Activated CD8-positive, alpha-beta memory T cell treated with anti-CD3 and anti-CD28 coated beads for 36 hours (primary cell): ENCODE data around the gene NUDT16L1. TPM values are rescaled to one million over a fixed set of nuclear protein-coding genes. Genes with fewer than 3 reads are reported as not detected.

ENCODE experiments used
- CTCF ChIA-PET: fragments of 350-600 bp; sonication (Branson Sonifier 250); formaldehyde crosslinking; loops from one replicate; lab custom pipeline; 2021; ENCODE audit warnings: antibody characterized with exemption; lab: Charles Lee
- POLR2A ChIA-PET: fragments of 350-600 bp; sonication (Branson Sonifier 250); formaldehyde crosslinking; loops from one replicate; lab custom pipeline; 2021; ENCODE audit warnings: antibody characterized with exemption; lab: Charles Lee
- total RNA-seq, 2 experiments: library from RNA; stranded (reverse); gene quantifications; one replicate each; pipeline ENCODE4 v1.2.3, GENCODE V29; 2021

Gene NUDT16L1
- total RNA-seq, 2 experiments from 2014 or later: 34.0 to 34.4 TPM

DNA sequence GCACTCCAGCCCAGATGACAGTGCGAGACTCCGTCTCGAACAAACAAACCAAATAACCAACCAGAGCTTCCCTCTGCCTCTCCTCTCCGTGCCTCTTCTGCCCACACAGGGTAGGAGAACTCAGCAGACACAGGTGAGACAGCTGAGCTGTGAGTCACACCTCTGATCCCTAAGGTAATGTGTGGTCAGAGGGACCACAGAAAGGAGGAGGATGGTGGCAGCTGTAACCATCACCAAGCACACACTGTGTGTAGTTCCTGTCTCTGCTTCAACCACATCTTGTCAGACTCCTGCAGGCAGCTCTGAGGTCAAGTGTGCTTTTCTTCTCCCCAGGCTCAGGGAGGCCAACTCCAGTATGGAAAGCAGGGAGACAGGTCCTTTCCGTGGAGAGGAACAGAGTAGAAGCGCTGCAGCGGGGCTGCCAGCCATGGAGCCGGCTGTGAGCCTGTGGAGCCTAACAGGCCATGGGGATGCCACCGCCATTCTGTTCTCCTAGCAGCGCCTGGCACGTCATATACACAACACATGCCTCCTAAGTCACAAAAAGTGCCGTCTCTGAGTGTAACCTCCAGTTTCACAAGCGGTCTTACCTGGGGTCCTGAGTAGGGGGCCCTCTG is 7.1 kb downstream of the NUDT16L1 start:
- ChIA-PET CTCF (no interaction called here), POLR2A (interaction anchor here (0.8 kb wide), 1 partner anchor 34 kb away, joined by 3 read pairs; the partner anchor contains the start of genes ANKS3 and DNAAF8)

DNA sequence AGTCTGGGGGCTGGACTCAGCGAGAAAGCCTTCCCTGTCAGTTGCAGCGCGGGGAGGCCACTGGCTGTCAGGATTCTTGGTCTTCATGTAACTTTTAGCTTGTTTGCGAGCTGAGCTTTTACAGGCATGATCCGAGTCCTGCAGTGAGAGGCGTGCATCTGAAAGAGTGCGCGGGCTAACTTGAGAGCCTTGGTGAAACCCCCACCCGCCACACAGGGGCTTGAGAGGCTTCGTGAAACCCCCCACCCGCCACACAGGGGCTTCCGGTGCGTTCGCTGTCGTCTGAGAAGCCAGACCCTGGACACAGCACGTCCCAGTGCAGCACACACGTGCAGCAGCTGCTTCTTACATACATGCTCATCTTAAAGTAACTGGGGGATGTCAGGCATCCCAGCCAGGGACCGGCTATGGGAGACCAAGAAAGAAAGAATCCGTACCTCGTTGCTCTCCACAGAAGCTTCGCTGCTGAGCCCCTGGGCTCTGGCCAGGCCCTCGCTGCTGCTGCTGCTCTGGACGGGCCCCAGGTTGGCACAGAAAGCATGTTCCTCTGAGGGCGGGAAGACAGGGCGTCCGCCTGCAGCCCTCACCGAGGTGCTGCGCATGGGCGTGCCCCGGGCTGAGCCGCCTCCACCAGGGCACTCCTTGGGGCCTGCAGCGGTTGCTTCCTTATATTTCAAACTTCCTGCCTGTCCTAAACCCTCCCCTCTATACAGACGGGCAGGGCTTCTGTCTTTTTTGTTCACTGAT is 7.8 kb downstream of the NUDT16L1 start:
- ChIA-PET CTCF (no interaction called here), POLR2A (no interaction called here)

DNA sequence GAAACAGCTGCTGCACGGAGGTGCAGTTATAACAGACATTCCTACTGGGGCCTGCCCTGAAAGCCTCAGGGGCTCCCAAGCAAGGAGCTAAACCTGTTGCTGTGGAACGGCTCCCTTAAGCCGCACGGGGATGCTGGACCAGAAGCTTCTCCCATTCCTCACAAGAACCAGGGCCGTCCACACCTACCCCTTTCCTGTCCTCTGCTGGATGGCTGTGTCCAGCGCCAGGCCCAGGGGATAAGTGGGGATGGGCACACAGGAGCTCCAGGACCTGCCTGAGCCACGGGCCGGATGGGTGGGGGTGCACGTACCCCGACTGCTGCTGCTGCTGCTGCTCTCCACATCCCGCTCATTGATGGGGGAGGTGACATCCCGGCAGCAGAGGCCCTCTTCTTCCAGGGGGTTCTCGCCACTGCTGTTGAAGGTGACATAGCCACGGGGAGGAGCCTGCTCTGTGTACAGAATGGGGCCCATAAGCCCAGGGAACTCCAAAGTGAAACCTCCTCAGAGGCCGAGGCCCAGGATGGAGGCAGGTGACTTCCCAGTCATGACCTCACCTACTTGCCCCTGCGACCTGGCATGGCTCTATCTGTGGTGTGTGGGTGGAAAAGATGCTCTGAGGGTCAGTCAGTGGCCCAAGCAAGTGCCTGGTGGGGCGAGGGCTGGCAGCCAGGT is 8.6 kb downstream of the NUDT16L1 start:
- ChIA-PET CTCF (no interaction called here), POLR2A (no interaction called here)

DNA sequence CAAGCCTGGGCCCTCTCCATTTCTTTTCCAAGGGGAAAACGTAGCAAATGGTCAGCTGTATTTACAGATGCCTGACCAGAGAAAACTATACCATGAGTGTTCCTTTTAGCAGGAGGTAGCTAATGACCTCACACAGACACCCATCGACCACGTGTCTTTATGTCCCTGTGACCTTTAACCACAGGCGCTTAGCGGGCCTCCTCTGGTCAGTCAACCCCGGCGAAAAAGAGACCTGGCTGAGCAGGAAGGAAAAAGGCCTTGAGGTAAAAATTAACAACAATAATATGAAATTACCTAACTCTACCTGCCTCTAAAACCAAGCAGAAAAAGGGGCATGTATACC is 9.1 kb downstream of the NUDT16L1 start:
- CTCF ChIA-PET: interaction anchor here (0.5 kb wide), 1 partner anchor 139 kb away, joined by 4 read pairs; no protein-coding TSS in a partner anchor
- POLR2A ChIA-PET: no interaction called here

DNA sequence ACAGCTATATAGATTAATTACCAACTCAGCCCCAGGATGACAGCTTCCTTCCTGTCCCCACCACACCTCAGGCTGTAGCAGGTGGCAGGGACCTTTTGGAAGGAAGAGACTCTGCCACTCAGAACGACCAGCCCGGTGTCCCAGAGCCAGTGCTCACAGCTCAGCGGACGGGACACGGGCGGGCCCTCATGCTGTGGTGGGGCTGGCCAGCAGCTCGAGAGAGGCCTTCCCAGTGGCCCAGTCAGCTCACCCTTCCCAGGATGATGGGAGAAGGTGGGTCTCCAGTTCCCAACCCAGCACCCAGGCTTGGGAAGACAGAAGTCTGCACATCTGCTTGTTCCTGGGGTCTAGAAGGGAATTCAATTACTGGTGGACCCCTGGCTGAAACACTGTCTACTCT is 10.5 kb downstream of the NUDT16L1 start:
- POLR2A ChIA-PET: interaction anchor here (1.0 kb wide), 1 partner anchor 11 kb away, joined by 4 read pairs; the partner anchor contains the start of gene NUDT16L1
- CTCF ChIA-PET: no interaction called here

DNA sequence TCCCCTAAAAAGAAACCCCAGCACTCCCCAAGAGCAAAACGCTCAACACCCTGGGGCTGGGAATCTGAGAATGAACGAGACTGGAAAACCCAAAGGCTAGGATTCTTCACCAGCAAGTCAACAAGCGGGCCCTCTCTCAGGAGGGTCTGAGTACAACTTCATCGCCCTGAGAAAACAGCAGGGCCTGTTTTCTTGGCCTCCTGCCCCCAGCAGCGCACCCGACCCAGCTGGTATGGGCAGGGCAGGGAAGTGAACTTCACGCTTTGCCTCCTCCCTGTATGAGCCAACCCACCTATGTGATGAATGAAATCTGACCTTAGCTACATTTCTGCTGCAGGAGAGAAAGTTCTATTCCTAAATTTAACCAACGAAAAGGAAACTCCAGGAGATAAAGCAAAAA is 11.1 kb downstream of the NUDT16L1 start:
- CTCF ChIA-PET: interaction anchor here (1.2 kb wide), 1 partner anchor 20 kb away, joined by 3 read pairs; no protein-coding TSS in a partner anchor
- POLR2A ChIA-PET: no interaction called here

DNA sequence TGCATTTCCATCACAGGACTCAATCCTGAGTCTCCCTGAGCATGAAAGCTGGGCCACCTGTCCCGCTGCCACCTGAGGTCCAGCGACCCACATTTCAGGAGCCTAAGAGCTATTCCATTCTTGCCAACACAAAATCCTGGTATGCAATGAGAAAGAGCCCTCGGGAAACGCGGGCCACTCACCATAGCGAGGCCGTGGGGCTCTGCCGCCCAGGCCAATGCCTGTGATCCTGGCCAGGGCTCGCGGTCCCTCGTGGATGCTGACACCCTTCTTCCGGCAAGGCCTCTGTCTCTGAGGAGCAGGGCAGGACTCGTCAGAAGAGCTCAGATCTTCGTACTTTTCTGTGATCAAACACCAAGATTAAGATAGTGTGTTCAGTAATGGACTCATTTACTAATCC is 11.6 kb downstream of the NUDT16L1 start:
- CTCF ChIA-PET: interaction anchor here (1.2 kb wide), 1 partner anchor 20 kb away, joined by 3 read pairs; no protein-coding TSS in a partner anchor
- POLR2A ChIA-PET: no interaction called here

DNA sequence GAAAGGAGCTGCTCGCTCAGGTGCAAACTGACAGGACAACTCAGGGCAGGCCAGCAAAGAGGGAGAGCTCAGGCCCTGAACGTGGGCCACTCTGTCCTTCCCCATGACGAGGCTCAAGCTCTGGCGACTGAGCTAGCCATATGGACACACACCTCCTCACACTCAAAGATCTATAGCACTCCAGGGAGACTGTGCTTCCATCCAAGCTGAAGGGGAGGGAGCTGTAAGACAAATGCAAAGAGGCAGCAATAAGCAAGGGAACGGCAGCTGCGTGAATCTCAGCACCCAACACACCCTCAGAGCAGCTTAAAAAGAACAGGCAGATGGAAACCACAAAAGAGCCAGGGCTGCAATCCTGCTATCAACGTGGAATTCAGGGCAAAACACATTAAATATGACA is 13.5 kb downstream of the NUDT16L1 start:
- CTCF ChIA-PET: interaction anchor here (0.7 kb wide), 1 partner anchor 19 kb away, joined by 3 read pairs; no protein-coding TSS in a partner anchor
- POLR2A ChIA-PET: interaction anchor here (1.1 kb wide), 1 partner anchor 12 kb away, joined by 6 read pairs; no protein-coding TSS in a partner anchor

DNA sequence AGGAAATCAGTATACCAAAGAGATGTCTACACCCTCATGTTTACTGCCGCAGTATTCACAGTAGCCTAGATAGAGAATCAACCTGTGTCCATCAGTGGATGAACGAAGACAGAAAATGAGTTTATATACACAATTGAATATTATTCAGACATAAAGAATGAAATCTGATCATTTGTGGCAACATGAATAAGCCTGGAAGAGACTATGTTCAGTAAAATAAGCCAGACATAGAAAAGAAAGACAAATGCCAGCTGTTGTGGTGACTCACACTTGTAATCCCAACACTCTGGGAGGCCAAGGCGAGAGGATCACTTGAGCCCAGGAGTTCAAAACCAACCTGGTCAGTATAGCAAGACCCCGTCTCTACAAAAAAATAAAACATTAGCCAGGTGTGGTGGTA is 16.1 kb downstream of the NUDT16L1 start:
- ChIA-PET POLR2A (no interaction called here), CTCF (no interaction called here)

DNA sequence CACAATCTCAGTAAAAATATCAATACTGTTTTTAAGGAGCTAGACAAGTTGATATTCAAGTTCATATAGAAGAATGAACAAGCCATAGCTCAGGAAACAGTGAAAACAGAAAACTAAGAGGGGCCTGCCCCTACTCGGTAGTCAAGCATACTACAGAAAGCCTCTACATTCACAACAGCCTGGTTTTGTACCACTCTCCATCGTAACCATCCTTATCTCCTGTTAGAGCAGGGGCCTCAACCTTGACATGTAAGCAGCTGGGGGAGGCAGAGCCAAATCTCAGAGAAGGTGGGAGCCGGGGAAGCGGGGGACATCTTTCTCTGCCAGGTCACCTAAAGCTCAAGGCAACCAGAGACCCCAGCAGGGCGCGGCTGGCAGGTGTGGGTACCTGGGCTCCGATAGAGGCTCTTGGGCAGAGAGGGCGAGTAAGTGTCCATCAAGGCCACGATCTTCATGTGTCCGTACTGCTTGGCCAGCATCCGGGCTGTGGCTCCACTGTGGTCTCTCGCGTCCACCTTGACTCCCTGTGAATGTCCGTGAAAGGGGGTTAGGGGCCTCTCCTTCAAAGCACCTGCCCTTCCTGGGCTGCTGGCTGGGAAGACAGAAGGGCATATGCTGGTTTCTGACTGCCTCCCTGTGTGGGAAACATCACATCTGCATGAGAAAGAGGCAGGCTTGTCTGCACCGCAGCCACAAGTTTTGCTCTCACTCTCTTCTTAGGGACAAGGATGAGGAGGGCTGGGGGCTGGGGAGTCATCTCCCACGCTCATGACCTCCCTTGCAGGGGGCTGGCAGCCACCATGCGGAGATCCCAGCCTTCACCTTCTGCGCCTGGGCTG is 20.5 kb downstream of the NUDT16L1 start:
- CTCF ChIA-PET: interaction anchor here (0.6 kb wide), 1 partner anchor 183 kb away, joined by 4 read pairs; no protein-coding TSS in a partner anchor

DNA sequence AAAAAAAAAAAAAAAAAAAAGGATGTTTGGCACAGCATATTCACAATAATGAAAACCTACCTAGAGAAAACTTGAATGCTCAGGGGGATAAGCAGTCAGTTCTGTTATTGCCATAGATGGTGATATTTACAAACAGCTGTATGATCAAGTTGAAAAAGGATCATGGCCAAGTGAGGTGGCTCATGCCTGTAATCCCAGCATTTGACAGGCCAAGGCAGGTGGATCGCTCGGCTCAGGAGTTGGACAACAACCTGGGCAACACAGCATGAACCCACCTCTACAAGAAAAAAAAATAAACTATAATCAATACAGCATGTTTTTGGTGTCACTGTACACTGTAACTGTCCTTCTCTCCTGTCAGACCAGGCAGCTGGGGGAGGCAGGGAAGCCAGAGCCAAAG is 21.6 kb downstream of the NUDT16L1 start:
- CTCF ChIA-PET: no interaction called here

More for the DNA sequence above, 20.5 kb downstream of the NUDT16L1 start:
- POLR2A ChIA-PET: no interaction called here

DNA sequence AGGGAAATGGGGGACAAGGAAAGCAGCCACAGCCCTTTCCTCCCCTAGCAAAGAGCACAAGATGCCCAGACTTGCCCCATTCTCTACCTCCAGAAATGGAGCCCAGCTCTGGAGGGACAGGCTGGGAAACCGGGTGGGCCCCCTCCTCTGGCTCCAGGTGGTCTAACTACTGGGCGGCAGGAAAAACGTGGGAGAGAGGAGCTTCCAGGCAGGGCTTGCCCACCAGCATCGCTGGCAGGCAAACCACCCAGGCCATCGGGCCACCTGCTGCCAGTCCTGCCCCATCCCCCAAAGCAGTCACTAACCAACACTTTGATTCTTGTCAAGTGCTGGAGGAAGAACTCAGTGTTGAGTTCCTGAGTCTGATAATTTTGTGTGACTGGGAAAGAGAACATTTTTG is 25.1 kb downstream of the NUDT16L1 start:
- ChIA-PET CTCF (no interaction called here), POLR2A (no interaction called here)

More for the DNA sequence above, 21.6 kb downstream of the NUDT16L1 start:
- POLR2A ChIA-PET: no interaction called here

DNA sequence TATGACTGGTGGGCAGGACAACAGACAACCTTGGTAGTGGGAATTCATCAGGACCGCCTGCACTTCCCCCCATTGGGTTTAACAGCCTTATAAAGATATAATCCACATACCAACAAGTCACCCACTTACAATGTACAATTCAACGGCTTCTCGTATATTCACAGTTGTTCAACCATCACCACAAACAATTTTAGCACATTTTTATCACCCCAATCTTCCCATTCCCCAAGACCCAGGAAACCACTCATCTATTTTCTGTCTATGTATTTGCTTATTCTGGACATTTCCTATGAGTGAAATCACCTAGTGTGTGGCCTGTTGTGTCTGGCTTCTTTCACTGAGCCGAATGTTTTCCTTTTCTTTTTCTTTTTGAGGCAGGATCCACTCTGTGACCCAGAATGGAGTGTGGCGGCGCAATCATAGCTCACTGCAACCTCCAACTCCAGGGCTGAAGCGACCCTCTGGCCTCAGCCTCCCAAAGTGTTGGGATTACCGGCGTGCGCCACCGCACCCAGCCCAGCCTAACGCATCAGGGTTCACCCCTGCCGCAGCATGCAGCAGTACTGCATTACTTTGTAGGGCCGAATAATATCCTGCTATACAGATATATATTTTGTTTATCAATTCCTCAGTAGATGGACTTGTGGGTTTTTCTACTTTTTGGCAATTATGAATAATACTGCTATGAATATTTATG is 29.9 kb downstream of the NUDT16L1 start:
- POLR2A ChIA-PET: no interaction called here
- CTCF ChIA-PET: interaction anchor here (0.6 kb wide), 1 partner anchor 16 kb away, joined by 3 read pairs; no protein-coding TSS in a partner anchor

DNA sequence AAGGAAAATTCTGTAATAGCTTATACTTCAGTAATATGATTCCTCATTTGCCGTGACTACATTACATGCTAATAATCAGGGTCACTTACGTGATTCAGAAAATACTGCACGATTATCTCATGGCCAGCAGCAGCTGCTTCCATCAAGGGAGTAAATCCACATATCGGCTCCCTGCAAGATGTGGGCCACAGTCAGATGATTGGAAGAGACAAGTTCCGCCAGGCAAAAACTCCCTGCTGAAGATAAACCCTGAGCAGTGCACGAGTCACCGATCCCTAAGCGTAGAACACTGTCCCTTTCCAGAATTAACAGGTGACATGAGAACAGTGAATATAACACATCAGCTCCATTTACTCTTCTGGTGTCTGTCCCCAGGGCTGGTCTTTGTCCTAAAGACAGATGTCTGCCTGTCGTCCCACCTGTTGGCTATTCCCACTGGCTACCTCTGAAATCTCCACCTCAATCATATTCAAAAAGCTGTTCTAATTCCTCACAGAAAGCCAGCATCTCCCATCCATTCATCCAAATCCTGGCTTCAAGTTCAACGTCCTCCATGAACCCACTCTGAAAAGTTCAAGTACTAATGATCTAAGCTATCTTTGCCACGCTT is 31.4 kb downstream of the NUDT16L1 start:
- CTCF ChIA-PET: interaction anchor here (0.7 kb wide), 1 partner anchor 12 kb away, joined by 3 read pairs; no protein-coding TSS in a partner anchor
- POLR2A ChIA-PET: no interaction called here

DNA sequence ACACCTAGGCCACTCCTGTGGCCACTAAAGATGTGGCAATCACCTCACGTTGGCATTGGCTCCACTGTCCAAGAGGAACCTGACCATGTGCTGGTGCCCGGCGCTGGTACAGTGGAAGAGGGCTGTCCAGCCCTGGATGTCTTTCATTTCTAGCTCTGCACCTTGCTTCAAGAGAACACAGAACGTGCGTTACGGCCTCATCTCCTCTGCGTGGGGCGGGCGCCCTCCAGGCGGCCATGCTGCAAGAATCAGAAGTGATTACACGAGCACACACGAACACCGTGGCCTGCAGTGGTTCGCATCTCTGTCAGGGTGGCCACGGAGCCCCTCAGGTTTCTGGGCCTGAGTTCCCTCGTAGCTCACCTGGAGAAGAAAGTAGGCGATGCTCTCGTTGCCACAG is 33.3 kb downstream of the NUDT16L1 start:
- POLR2A ChIA-PET: no interaction called here
- CTCF ChIA-PET: no interaction called here

DNA sequence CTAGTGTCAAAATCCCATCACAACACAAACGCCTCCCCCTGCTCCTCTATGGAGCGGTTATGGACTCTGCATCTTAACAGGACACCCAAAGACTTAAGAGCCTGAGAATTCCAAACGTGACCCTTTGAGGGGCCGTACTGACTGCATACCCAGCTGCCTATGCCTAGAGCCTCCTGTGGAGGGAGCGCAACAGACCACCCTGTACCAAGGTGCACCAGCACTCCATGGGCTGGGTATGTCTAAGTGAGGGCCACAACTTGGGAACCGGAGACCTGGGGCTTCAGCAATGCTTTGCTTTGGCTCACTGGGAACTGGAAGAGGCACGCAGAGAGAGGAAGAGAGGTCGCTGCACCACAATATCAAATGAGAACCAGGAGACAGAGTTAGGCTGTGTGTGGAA is 35.3 kb downstream of the NUDT16L1 start:
- POLR2A ChIA-PET: no interaction called here
- CTCF ChIA-PET: no interaction called here

DNA sequence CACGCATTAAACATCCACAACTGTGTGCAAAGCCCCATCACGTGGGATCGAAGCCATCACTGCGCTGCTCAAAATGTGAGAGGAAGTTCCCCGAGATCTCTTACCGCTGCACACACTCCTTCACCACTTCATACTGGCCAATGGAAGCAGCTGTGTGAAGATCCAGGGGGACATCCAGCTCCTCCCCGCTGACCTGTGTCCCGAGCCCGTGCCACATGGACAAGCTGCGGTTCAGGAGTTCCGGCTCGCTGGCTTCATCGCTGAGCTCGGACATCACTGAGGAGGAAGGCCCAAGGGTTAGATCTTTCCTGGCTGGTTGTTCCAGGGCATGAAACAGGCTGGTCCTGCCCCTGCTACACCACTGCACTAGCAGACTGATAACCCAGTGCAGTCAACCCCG is 36.5 kb downstream of the NUDT16L1 start:
- CTCF ChIA-PET: interaction anchor here (0.6 kb wide), 1 partner anchor 104 kb away, joined by 3 read pairs; no protein-coding TSS in a partner anchor
- POLR2A ChIA-PET: no interaction called here
